Stimulated activated CD8-positive, alpha-beta memory T cell treated with anti-CD3 and anti-CD28 coated beads, Interleukin-7, amount 100 ng/mL, for 1 hour (primary cell): ENCODE results near the gene RSPRY1.
"Not testable (repeated sequence)": the region's sequence is repeated elsewhere in the genome, so short reads cannot be mapped to it uniquely, and the experiment has no call there.

Experiments
- DNase-seq, 2 donors: peaks; one replicate each; pipeline ENCODE4 v3.0.0-alpha.2; 2020; ENCODE audit warnings: low read depth in 2 of 2

RSPRY1 gene

DNA sequence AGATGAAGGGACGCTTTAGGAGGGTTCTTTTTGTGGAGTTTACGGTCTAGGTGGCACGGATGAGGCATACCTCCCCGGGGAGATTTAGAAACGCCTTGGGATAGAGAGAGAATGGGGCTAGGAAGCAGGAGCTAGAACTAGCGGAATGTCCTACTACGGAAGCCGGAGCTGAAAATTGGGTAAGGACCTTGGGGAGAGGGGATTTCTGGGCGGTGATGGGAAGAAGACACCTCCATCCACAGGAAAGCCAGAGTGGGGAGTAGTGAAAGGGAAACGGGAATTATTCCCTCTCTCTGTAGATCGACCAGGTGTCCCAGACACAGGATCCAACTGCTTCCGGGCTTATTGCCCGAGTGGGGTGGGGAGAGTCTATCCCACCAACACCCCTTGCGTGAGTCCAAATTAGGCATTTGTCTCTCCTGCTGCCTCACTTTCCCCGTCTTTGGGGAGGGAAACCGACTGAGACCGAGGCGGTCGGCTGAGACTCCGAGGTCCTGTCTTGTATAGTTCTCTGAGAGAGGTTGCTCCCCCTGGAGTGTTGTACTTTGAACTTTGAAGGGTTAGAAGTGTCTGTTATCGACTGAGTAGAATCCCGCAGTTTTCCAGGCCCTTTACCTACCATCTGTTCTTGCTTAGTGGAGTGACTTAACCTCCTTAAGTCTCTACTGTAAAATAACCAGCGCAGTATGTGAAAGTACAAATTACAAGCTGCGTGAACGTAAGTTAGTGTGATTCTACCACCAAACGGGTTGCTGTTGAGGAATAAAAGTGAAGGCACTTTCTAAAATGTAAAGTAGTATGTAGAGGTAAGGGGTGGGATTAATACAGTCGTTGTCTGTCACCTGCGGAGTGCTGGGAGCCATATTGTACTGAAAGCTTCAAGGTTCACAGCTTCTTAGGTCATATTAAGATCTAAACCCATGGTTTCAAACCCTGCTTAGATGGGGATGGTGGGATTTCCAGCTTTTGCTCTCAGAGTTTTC, 1.0 kb downstream of the RSPRY1 start:
- DNase-seq = peak in 1 of 2 donors; percentile 2

DNA sequence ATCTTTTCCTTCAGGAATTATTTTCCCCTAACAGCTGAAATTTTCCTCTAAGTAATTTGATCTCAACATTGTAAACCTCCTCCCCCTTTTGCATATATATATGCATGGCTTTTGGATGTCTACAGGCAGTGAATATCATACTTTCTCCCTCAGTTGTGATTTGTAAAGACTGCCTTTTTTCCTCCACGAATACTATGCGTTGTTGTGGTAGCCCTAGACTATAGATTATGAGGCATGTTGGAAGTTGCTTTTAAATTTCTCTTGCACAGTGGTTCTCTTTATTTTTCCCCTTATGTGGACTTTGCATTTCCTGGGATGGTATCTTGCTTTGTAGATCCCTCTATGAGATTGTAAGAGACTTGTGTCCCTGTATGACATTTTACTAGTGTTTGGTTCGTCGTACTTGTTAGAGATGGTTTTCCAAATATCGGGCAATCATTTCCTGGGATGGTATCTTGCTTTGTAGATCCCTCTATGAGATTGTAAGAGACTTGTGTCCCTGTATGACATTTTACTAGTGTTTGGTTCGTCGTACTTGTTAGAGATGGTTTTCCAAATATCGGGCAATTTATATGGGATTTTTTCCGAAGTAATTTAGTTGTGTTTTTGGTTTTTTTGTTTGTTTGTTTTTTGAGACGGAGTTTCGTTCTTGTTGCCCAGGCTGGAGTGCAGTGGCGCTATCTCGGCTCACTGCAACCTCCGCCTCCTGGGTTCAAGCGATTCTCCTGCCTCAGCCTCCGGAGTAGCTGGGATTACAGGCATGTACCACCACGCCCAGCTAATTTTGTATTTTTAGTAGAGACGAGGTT, 2.0 kb downstream of the RSPRY1 start:
- not testable (repeated sequence) for DNase-seq

DNA sequence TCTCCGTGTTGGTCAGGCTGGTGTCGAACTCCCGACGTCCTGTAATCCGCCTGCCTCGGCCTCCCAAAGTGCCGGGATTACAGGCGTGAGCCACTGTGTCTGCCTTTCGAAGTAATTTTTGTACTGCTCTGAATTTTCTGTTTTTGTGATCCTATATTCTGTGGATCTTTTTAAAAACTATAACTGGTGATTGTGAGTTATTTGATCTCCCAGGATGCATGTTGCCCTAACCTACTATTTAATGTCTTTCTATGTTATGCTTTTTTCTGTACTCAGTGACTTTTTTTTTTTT, 2.5 kb downstream of the RSPRY1 start:
- no peak for DNase-seq

DNA sequence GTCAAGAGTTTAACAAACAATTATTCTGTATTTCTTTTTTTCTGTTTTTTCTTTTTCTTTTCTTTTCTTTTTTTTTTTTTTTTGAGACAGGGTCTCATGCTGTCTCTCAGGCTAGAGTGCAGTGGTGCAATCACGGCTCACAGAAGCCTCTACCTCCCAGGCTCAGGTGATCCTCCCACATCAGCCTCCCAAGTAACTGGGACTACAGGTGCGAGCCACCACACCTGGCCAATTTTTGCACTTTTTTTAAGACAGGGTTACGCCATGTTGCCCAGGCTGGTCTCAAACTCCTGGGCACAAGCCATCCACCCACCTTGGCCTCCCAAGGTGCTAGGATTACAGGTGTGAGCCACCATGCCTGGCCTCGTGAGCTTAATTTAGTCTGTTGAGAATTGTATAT, 3.4 kb downstream of the RSPRY1 start:
- not testable (repeated sequence) for DNase-seq

DNA sequence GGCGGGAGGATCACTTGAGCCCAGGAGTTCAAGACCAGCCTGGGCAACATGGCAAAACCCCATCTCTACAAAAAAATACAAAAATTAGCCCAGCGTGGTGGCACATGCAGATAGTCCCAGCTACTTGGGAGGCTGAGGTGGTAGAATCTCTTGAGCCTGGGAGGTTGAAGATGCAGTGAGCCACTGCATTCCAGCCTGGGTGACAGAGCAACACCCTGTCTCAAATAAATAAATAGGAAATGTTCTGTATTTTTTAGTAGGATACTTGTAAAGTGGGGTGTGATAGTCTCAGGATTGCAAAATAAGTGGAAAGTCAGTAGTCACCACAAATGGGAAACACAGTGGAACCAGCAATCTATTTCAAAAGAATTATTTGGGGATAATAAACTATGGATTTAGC, 4.0 kb downstream of the RSPRY1 start:
- no peak for DNase-seq

DNA sequence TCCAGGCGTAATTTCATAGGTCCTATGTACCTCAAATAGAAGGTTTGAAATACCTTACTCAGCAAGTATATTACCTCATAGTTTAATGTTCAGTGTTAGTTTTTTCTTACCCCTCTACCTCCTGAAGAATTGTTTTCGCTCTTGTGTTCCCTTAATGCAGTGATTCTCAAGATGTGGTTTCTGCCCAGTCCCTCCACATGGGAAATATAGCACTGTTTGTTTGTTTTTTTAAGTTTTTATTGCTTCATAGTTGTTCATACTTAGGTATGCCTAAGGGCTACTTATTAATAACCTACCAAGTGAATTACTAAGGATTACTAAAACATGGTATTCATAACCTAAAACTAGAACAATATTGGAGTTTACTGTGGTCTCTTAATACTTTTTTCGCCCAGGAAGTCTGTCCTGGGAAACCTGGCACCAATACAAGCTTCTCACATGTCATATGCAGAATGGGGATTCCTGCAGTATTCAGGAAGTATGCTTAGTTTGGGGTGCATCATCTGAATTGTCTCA, 5.0 kb downstream of the RSPRY1 start:
- no peak for DNase-seq

DNA sequence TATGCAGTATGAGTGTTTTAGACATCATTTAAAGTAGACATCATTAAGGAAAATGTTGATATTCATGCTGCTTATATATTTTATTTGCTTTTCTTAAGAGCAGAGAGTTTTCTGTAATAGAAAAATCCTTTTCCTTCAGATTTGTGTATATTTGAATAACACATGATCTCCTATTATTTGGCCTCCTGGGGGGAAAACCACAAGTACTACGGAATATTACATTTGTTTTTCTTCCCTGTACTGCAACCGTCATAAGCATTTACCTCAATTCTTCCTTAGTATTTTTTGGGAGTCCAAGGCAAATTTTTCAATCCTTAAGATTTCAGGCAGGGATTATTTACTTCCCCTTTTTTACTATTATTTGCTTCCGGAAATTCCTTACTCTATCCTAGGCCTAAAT, 6.0 kb downstream of the RSPRY1 start:
- DNase-seq = no peak

DNA sequence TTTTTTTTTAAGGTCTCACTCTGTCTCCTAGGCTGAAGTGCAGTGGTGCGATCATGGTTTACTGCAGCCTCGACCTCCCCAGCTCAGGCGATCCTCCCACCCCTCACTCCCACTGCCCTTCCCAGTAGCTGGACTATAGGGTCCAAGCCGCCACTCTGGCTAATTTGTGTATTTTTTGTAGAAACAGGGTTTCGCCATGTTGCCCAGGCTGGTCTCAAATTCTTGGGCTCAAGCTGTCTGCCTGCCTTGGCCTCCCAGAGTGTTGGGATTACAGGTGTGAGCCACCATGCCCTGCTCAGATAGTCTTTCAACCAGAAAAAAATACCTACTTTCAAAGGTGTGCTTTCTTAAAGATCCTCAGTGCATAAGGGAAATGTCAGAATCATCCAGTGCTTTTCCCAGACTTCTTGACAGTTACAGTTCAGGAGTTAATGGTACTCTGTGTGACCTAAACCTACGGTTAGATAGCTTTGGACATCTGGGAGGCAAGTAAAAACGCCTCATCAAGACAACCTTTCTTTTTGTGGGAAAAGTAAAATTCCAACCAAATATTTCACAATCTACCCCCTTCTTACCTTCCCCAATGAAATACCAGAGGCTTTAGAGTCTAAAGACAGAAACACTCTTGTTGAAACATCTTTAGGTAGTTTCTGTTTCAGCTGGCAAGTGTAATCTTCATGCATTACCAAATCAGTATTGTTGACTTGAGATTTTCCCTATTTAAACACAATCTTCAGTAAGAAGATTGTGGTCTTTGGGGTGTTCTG, 6.8 kb downstream of the RSPRY1 start:
- no peak for DNase-seq

DNA sequence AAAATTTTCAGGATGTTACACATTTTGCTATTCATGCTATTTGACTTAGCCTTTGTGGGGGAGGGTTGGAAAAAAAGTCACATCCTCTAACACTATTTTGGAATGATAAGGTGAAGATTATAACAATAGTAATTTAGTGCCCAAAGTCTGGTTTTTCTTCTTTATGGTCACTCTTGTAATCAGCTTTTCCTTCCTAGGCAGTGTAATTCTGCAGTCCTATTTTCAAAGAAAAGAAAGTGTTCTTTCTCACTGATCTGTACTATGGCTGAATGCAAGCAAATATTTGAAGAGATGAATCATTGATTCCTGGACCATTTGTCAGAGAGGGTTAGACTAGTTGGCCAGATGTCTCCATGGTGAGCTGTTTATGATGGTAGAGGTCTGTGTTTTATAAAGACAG, 8.4 kb downstream of the RSPRY1 start:
- DNase-seq = no peak

DNA sequence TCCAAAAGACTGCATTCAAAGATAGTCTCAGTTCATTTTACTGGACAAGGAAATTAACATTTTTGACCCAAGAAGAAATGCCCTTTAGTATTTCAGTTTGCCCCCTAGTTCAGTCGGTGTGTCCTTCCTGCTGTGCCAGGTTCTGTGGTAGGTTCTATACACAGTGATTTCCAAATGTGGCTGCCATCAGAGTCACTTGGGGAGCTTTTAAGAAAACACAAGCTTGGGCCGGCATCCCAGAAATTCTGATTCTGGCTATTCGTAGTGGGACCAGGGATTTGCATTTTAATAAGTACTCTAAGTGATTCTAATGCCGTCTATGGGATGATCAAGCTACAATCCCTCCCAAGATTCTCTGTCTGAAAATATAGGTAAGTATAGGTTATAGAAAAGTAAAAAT, 10.2 kb downstream of the RSPRY1 start:
- no peak for DNase-seq

DNA sequence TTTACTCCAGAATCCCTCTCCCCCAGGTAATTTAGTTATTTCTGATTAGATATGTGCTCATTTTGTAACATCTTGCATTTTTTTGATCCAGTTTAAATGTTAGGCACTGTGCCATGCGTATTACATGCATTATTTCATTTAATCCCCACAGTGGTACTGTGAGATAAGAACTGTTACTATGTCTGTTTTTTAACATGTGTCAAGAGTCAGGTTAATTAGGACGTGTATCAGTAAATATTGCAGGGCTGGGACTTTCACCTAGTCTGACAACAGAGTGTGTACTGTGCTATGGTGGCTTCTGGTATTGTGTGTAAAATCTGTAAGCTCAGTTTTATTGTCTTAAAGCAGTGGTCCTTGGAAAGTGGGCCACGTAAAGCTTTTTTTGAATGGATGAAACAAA, 10.6 kb downstream of the RSPRY1 start:
- no peak for DNase-seq

DNA sequence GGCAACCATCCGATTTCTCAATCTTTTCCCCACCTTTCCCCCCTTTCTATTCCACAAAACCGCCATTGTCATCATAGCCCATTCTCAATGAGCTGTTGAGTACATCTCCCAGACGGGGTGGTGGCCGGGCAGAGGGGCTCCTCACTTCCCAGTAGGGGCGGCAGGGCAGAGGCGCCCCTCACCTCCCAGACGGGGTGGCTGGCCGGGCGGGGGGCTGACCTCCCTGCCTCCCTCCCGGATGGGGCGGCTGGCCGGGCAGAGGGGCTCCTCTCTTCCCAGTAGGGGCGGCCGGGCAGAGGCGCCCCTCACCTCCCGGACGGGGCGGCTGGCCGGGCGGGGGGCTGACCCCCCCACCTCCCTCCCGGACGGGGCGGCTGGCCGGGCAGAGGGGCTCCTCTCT, 14.2 kb downstream of the RSPRY1 start:
- DNase-seq = not testable (repeated sequence)

DNA sequence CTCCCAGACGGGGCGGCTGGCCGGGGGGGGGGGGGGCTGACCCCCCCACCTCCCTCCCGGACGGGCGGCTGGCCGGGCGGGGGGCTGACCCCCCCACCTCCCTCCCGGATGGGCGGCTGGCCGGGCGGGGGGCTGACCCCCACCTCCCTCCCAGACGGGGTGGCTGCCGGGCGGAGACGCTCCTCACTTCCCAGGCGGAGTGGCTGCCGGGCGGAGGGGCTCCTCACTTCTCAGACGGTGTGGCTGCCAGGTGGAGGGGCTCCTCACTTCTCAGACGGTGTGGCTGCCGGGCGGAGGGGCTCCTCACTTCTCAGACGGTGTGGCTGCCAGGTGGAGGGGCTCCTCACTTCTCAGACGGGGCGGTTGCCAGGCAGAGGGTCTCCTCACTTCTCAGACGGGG, 14.8 kb downstream of the RSPRY1 start:
- not testable (repeated sequence) for DNase-seq

DNA sequence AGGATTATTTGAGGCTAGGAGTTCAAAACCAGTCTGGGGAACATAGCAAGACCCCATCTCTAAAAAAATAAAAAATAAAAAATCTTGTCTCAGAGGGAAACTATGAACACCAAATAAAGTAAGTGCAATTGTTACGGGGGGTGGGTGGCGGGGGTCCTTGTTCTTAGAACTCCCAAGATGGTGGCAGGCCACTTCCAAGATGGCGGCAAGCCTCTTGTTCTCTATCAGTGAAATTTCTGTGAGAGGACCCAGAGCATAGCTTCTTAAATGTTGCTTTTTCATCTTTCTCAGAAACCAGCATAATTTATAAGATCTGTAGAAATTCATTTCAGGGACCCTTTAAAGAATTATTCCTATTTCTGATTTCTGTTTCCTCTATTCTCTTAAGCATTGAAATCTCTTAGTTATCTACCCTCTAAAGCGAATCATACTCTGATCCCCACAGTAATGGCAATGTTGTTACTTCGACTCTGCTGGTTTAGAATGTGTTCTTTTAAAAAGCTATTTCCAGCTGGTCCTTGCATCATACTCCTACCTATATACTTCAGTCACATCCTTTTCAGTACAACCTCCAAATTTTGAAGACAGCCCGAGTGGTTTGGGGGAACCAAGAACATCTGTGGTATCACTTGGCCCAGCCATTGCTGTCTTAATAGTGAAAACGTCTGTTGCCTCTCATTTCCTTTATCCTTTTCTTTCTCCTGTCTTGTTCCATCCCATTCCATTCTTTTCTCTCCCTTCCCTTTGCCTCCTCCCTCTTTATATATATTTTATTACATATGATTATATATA, 16.2 kb downstream of the RSPRY1 start:
- no peak for DNase-seq

DNA sequence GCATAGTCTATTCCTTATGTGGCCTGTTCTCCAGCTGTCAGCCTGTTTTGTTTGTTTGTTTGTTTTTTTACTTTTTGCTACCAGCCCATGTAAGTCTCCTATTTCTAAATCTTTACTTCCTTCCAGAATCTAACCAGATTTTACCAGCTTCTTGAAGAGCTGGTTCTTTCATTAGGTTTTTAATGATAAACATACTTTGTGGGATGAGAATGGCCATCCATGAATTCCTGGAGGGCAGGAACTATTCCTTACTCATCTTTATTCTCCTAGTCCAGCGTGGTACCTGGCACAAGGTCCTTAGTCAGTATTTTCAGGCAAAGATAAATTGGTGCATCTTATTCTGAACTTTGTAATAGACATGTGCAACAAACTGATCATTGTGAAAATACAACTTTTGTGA, 17.3 kb downstream of the RSPRY1 start:
- DNase-seq = no peak

DNA sequence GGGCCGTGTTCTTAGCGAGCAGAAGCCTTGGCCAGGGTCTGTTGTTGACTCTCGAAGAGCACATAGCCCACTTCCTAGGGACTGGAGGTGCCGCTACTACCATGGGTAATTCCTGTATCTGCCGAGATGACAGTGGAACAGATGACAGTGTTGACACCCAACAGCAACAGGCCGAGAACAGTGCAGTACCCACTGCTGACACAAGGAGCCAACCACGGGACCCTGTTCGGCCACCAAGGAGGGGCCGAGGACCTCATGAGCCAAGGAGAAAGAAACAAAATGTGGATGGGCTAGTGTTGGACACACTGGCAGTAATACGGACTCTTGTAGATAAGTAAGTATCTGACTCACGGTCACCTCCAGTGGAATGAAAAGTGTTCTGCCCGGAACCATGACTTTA, 18.5 kb downstream of the RSPRY1 start:
- DNase-seq = no peak

DNA sequence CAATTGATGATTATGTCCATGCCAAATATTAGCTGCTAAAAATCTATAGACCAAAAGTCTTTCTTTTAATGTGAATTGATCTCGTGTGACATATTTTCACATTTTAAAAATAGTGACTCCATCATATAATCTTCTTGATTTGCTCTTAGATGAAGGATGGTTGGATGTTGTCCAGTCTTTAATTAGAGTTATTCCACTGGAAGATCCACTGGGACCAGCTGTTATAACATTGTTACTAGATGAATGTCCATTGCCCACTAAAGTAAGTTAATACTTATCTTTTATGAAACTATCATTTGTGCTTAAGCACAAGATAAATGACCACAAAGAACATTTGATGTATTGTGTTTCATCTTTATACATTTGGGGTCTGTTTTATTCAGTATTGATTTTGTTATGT, 22.8 kb downstream of the RSPRY1 start:
- DNase-seq = no peak

DNA sequence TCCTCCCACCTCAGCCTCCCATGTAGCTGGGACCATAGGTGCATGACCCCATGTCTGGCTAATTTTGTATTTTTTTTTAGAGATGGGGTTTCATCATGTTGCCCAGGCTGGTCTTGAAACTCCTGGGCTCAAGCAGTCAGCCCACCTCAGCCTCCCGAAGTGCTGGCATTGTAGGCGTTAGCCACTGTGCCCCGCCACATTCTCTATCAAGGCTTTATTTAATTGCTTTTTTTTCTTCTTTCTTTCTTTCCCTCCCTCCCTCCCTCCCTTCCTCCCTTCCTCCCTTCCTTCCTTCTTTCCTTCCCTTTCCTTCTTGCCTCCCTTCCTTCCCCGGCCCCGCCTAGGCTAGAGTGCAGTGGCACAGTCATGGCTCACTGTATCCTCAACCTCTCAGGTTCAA, 23.7 kb downstream of the RSPRY1 start:
- no peak for DNase-seq

DNA sequence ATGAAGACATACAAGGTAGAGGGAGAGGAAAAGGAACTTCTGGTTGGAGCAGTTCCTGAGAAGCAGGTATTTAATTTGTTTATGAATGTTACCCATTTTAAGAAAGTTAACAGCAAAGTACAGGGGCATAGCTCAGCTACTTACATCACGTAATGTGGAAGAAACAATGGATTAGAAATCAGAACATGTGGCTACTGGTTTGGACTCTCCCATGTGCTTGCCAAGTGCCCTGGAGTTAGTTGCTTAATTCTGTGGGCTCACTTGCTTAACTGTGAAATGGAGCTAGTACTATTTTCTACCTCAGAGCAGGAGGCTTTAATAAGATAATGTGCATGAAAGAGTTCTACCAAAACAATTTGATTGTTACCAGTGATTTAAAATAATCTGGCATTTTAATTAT, 27.3 kb downstream of the RSPRY1 start:
- DNase-seq = no peak

DNA sequence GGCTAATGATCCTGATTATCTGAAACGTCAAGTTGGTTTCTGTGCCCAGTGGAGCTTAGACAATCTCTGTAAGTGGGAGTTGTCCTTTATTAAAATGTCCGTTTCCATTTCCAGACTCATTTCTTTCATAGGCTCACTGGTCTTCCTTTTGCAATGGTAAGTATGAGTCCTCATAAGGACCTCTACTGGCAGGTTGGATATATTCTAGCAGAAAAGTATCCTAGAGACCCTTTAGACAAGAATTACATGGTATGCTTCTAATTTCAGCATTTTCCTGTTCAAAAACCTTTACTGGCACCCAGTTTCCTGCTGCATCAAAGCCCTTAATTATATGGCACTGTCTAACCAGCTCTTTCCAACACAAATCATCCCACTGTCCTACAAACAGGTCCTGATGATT, 30.8 kb downstream of the RSPRY1 start:
- DNase-seq = no peak

DNA sequence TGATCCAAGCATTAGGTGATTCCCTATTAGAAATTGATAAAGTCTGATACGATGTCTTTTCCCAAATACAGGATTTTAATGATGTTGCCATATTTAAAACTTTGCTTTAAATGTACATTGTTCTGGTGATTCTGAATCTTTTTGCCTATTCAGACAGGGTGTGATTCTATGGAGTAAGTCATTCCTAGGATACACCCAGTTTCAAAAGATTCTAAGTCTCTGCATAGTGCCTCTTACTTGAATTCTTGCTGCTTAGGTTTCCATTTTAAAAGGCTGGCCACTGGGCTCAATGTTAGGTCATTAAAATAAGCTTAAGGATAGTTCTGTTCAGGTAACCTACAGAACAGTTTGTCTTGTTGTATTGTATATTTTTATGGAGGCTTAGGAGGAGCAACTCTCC, 36.9 kb downstream of the RSPRY1 start:
- DNase-seq = no peak
